SK-N-SH treated with all-trans-retinoic acid at 6 μM for 48 hours (cell line): ENCODE results near the gene GAL3ST1.

ENCODE experiments used
- ATAC-seq: fragments of 200-7000 bp; cut with Tn5 transposase; 3 replicates; pipeline ENCODE4 v1.9.1; 2020; ENCODE audit warnings: mild to moderate bottlenecking, moderate library complexity
- BACH2 ChIP-seq: fragments of 250-450 bp; sonication (Bioruptor Pico); IDR thresholded peaks from 2 replicates; pipeline ENCODE4 v1.9.0; 2021; ENCODE audit warnings: mild to moderate bottlenecking, borderline replicate concordance
- CSDC2 ChIP-seq: fragments of 250-450 bp; sonication (Bioruptor Pico); IDR thresholded peaks from 2 replicates; pipeline ENCODE4 v1.5.0; 2020; ENCODE audit warnings: mild to moderate bottlenecking, moderate library complexity
- ESRRG ChIP-seq: fragments of 250-450 bp; sonication (Bioruptor Pico); IDR thresholded peaks from 2 replicates; pipeline ENCODE4 v1.6.1; 2021; ENCODE audit warnings: mild to moderate bottlenecking
- GLIS3 ChIP-seq: fragments of 250-450 bp; sonication (Bioruptor Pico); IDR thresholded peaks from 2 replicates; pipeline ENCODE4 v1.5.0; 2020; ENCODE audit warnings: mild to moderate bottlenecking, moderate library complexity
- ISL1 ChIP-seq: fragments of 250-450 bp; sonication (Bioruptor Pico); IDR thresholded peaks from 2 replicates; pipeline ENCODE4 v2.1.2; 2022; ENCODE audit warnings: mild to moderate bottlenecking, moderate library complexity
- OSR1 ChIP-seq: fragments of 250-450 bp; sonication (Bioruptor Pico); IDR thresholded peaks from 2 replicates; pipeline ENCODE4 v1.8.0; 2022; ENCODE audit warnings: moderate library complexity, mild to moderate bottlenecking, inconsistent platforms
- PPARA ChIP-seq: fragments of 250-450 bp; sonication (Bioruptor Pico); IDR thresholded peaks from 2 replicates; pipeline ENCODE4 v1.5.0; 2020; ENCODE audit warnings: mild to moderate bottlenecking, borderline replicate concordance
- RARB ChIP-seq: fragments of 250-450 bp; sonication (Bioruptor Pico); IDR thresholded peaks from 2 replicates; pipeline ENCODE4 v1.8.0; 2021; ENCODE audit warnings: mild to moderate bottlenecking, moderate library complexity
- SNAI2 ChIP-seq: fragments of 250-450 bp; sonication (Bioruptor Pico); IDR thresholded peaks from 2 replicates; pipeline ENCODE4 v1.5.0; 2020; ENCODE audit warnings: mild to moderate bottlenecking, moderate library complexity
- TCF4 ChIP-seq: fragments of 250-450 bp; sonication (Bioruptor Pico); IDR thresholded peaks from 2 replicates; pipeline ENCODE4 v1.8.0; 2021; ENCODE audit warnings: mild to moderate bottlenecking, moderate library complexity, borderline replicate concordance
- ZC3H10 ChIP-seq: fragments of 250-450 bp; sonication (Bioruptor Pico); IDR thresholded peaks from 2 replicates; pipeline ENCODE4 v1.5.1; 2021; ENCODE audit warnings: mild to moderate bottlenecking, moderate library complexity
- ZFP30 ChIP-seq: fragments of 450-650 bp; formaldehyde crosslinking; IDR thresholded peaks from 2 replicates; pipeline ENCODE4 v1.5.0; 2022; ENCODE audit warnings: mild to moderate bottlenecking, moderate library complexity
- ZNF565 ChIP-seq: fragments of 450-650 bp; formaldehyde crosslinking; conservative IDR thresholded peaks from 2 replicates; pipeline ENCODE4 v1.5.0; 2020; ENCODE audit warnings: low read depth, mild to moderate bottlenecking, moderate library complexity
- ZNF70 ChIP-seq: fragments of 450-650 bp; formaldehyde crosslinking; IDR thresholded peaks from 2 replicates; pipeline ENCODE4 v1.5.0; 2020; ENCODE audit warnings: mild to moderate bottlenecking, moderate library complexity
- ZNF8 ChIP-seq: fragments of 450-650 bp; formaldehyde crosslinking; IDR thresholded peaks from 2 replicates; pipeline ENCODE4 v1.5.0; 2020; ENCODE audit warnings: mild to moderate bottlenecking, moderate library complexity
- TF ChIP-seq, protein P1 (sequence below): fragments of 250-450 bp; sonication (Bioruptor Pico); IDR thresholded peaks from 2 replicates; pipeline ENCODE4 v1.5.0; 2020; ENCODE audit warnings: mild to moderate bottlenecking, moderate library complexity
- TF ChIP-seq, protein P2 (sequence below): fragments of 250-450 bp; sonication (Bioruptor Pico); IDR thresholded peaks from 2 replicates; pipeline ENCODE4 v1.5.1; 2021; ENCODE audit warnings: mild to moderate bottlenecking, moderate library complexity
- TF ChIP-seq, protein P3 (sequence below): fragments of 250-450 bp; sonication (Bioruptor Pico); IDR thresholded peaks from 2 replicates; pipeline ENCODE4 v1.8.0; 2020; ENCODE audit warnings: mild to moderate bottlenecking, moderate library complexity, borderline replicate concordance
- TF ChIP-seq, protein P4 (sequence below): fragments of 250-450 bp; sonication (Bioruptor Pico); IDR thresholded peaks from 2 replicates; pipeline ENCODE4 v1.5.1; 2020; ENCODE audit warnings: low read depth, mild to moderate bottlenecking, moderate library complexity
- TF ChIP-seq, protein P5 (sequence below): fragments of 250-450 bp; sonication (Bioruptor Pico); IDR thresholded peaks from 2 replicates; pipeline ENCODE4 v1.8.0; 2021; ENCODE audit warnings: low read depth, mild to moderate bottlenecking, moderate library complexity, borderline replicate concordance

GAL3ST1 gene

DNA sequence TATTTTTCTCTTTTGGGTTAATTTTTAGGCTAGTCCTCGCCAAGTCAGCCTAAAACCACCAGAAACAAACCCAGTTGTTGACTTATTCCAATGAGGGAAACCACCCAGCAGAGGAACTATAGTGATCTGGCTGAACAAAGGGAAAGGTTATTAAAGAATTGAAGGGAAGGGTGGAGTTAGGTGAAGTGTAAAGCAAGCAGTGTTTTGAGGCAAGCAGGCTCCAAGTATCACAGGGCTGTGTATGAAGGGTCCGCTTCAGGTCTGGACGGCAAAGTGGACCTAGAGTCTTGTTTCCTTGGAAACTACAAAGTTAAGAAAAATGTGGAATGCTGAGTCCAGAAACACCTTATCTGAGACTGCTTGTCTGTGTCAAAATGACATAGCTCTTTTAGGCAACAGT is 29.3 kb upstream of the GAL3ST1 start:
- no peak for TF ChIP-seq PPARA
- TF ChIP-seq, protein P1, sequence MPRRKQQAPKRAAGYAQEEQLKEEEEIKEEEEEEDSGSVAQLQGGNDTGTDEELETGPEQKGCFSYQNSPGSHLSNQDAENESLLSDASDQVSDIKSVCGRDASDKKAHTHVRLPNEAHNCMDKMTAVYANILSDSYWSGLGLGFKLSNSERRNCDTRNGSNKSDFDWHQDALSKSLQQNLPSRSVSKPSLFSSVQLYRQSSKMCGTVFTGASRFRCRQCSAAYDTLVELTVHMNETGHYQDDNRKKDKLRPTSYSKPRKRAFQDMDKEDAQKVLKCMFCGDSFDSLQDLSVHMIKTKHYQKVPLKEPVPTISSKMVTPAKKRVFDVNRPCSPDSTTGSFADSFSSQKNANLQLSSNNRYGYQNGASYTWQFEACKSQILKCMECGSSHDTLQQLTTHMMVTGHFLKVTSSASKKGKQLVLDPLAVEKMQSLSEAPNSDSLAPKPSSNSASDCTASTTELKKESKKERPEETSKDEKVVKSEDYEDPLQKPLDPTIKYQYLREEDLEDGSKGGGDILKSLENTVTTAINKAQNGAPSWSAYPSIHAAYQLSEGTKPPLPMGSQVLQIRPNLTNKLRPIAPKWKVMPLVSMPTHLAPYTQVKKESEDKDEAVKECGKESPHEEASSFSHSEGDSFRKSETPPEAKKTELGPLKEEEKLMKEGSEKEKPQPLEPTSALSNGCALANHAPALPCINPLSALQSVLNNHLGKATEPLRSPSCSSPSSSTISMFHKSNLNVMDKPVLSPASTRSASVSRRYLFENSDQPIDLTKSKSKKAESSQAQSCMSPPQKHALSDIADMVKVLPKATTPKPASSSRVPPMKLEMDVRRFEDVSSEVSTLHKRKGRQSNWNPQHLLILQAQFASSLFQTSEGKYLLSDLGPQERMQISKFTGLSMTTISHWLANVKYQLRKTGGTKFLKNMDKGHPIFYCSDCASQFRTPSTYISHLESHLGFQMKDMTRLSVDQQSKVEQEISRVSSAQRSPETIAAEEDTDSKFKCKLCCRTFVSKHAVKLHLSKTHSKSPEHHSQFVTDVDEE (CRISPR knock-in tag) = no peak
- TF ChIP-seq ESRRG (CRISPR knock-in tag) = no peak
- TF ChIP-seq RARB (CRISPR knock-in tag) = no peak
- TF ChIP-seq ZNF8 (CRISPR knock-in tag) = no peak
- TF ChIP-seq, protein P2, sequence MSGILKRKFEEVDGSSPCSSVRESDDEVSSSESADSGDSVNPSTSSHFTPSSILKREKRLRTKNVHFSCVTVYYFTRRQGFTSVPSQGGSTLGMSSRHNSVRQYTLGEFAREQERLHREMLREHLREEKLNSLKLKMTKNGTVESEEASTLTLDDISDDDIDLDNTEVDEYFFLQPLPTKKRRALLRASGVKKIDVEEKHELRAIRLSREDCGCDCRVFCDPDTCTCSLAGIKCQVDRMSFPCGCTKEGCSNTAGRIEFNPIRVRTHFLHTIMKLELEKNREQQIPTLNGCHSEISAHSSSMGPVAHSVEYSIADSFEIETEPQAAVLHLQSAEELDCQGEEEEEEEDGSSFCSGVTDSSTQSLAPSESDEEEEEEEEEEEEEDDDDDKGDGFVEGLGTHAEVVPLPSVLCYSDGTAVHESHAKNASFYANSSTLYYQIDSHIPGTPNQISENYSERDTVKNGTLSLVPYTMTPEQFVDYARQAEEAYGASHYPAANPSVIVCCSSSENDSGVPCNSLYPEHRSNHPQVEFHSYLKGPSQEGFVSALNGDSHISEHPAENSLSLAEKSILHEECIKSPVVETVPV (CRISPR knock-in tag) = no peak
- TF ChIP-seq SNAI2 (CRISPR knock-in tag) = no peak
- TF ChIP-seq, protein P3, sequence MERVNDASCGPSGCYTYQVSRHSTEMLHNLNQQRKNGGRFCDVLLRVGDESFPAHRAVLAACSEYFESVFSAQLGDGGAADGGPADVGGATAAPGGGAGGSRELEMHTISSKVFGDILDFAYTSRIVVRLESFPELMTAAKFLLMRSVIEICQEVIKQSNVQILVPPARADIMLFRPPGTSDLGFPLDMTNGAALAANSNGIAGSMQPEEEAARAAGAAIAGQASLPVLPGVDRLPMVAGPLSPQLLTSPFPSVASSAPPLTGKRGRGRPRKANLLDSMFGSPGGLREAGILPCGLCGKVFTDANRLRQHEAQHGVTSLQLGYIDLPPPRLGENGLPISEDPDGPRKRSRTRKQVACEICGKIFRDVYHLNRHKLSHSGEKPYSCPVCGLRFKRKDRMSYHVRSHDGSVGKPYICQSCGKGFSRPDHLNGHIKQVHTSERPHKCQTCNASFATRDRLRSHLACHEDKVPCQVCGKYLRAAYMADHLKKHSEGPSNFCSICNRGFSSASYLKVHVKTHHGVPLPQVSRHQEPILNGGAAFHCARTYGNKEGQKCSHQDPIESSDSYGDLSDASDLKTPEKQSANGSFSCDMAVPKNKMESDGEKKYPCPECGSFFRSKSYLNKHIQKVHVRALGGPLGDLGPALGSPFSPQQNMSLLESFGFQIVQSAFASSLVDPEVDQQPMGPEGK (CRISPR knock-in tag) = no peak
- TF ChIP-seq GLIS3 (CRISPR knock-in tag) = no peak
- TF ChIP-seq ZC3H10 = no peak
- TF ChIP-seq, protein P4, sequence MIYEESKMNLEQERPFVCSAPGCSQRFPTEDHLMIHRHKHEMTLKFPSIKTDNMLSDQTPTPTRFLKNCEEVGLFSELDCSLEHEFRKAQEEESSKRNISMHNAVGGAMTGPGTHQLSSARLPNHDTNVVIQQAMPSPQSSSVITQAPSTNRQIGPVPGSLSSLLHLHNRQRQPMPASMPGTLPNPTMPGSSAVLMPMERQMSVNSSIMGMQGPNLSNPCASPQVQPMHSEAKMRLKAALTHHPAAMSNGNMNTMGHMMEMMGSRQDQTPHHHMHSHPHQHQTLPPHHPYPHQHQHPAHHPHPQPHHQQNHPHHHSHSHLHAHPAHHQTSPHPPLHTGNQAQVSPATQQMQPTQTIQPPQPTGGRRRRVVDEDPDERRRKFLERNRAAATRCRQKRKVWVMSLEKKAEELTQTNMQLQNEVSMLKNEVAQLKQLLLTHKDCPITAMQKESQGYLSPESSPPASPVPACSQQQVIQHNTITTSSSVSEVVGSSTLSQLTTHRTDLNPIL (CRISPR knock-in tag) = no peak
- no peak for TF ChIP-seq ZFP30 (CRISPR knock-in tag)
- TF ChIP-seq ZNF70 = no peak
- no peak for TF ChIP-seq OSR1 (CRISPR knock-in tag)
- TF ChIP-seq ISL1 = no peak
- no peak for TF ChIP-seq CSDC2 (CRISPR knock-in tag)
- ATAC-seq = no peak

DNA sequence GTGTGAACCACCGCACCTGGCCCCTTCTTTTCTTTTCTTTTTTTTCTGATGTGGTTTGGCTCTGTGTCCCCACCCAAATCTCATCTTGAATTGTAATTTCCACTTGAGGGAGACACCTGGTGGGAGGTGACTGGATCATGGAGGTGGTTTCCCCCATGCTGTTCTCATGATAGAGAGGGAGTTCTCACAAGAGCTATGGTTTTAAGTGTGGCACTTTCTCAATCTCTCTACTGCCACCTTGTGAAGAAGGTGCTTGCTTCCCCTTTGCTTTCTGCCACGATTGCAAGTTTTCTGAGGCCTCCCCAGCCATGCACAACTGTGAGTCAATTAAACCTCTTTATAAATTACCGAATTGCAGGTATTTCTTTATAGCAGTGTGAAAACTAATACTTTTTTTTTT is 27.6 kb upstream of the GAL3ST1 start:
- ATAC-seq = 0 out of 3 replicates have a peak, but pooled peaks have one; percentile 24
- TF ChIP-seq BACH2 = no peak
- TF ChIP-seq, protein P1 (CRISPR knock-in tag) = no peak
- no peak for TF ChIP-seq SNAI2 (CRISPR knock-in tag)
- no peak for TF ChIP-seq CSDC2 (CRISPR knock-in tag)
- no peak for TF ChIP-seq OSR1 (CRISPR knock-in tag)
- TF ChIP-seq, protein P3 (CRISPR knock-in tag) = no peak
- no peak for TF ChIP-seq TCF4 (CRISPR knock-in tag)
- no peak for TF ChIP-seq ZNF70
- no peak for TF ChIP-seq PPARA
- TF ChIP-seq, protein P5, sequence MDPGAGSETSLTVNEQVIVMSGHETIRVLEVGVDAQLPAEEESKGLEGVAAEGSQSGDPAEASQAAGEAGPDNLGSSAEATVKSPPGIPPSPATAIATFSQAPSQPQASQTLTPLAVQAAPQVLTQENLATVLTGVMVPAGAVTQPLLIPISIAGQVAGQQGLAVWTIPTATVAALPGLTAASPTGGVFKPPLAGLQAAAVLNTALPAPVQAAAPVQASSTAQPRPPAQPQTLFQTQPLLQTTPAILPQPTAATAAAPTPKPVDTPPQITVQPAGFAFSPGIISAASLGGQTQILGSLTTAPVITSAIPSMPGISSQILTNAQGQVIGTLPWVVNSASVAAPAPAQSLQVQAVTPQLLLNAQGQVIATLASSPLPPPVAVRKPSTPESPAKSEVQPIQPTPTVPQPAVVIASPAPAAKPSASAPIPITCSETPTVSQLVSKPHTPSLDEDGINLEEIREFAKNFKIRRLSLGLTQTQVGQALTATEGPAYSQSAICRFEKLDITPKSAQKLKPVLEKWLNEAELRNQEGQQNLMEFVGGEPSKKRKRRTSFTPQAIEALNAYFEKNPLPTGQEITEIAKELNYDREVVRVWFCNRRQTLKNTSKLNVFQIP = no peak
- TF ChIP-seq GLIS3 (CRISPR knock-in tag) = no peak
- no peak for TF ChIP-seq ZNF565 (CRISPR knock-in tag)
- no peak for TF ChIP-seq ESRRG (CRISPR knock-in tag)
- TF ChIP-seq ZNF8 (CRISPR knock-in tag) = no peak
- no peak for TF ChIP-seq RARB (CRISPR knock-in tag)
